Subcutaneous abdominal adipose tissue (tissue), 5 donors: ENCODE results near the gene MED16.

Experiments
- H3K27ac ChIP-seq: one replicate; pipeline ENCODE4 v1.7.0; 2013; ENCODE audit warnings: low read depth, mild to moderate bottlenecking, inconsistent platforms, low read length, moderate library complexity
- H3K27me3 ChIP-seq, 5 donors: one replicate each; pipeline ENCODE4 v1.7.0; 2013; ENCODE audit warnings: low read length in 5 of 5, inconsistent platforms in 1 of 5; ENCODE audit not compliant: control insufficient read depth in 5 of 5, insufficient read depth in 4 of 5
- H3K36me3 ChIP-seq, 5 donors: one replicate each; pipeline ENCODE4 v1.7.0; 2013; ENCODE audit warnings: low read length in 5 of 5; ENCODE audit not compliant: control insufficient read depth in 5 of 5, insufficient read depth in 5 of 5
- H3K4me1 ChIP-seq, 5 donors: one replicate each; pipeline ENCODE4 v1.7.0; 2013; ENCODE audit warnings: low read length in 5 of 5, mild to moderate bottlenecking in 3 of 5, moderate library complexity in 1 of 5; ENCODE audit not compliant: control insufficient read depth in 5 of 5, insufficient read depth in 5 of 5
- H3K4me3 ChIP-seq, 5 donors: one replicate each; pipeline ENCODE4 v1.7.0; 2013; ENCODE audit warnings: low read length in 5 of 5, low read depth in 1 of 5
- H3K9ac ChIP-seq, 5 donors: one replicate each; pipeline ENCODE4 v1.7.0; 2013; ENCODE audit warnings: low read length in 5 of 5, mild to moderate bottlenecking in 4 of 5, moderate library complexity in 3 of 5
- H3K9me3 ChIP-seq, 5 donors: one replicate each; pipeline ENCODE4 v1.7.0; 2013; ENCODE audit warnings: low read length in 5 of 5; ENCODE audit not compliant: control insufficient read depth in 5 of 5
- donor health status: healthy.
- donor health status: healthy.
- donor health status: healthy.
- donor health status: healthy.
- donor health status: healthy.

Gene MED16

GRCh38 chr19:888581-889385 is 4.2 kb downstream of the MED16 start:
- Histone ChIP-seq H3K9ac (no peak overlapping the region), H3K9me3 (no peaks in the 10 kb centered on the region), H3K4me3 (no peak overlapping the region), H3K27ac (no peak overlapping the region), H3K4me1 (peaks cover 0 to 12% (median 8%) of the 10 kb centered on the region in 5 donors), H3K36me3 (peaks cover 0 to 67% (median 51%) of the 10 kb centered on the region in 5 donors), H3K27me3 (no peaks in the 10 kb centered on the region)

GRCh38 chr19:887599-887998 is 5.4 kb downstream of the MED16 start:
- Histone ChIP-seq H3K36me3 (peaks cover 0 to 78% (median 61%) of the 10 kb centered on the region in 5 donors), H3K27ac (no peak overlapping the region), H3K27me3 (no peaks in the 10 kb centered on the region), H3K4me1 (peaks cover 0 to 12% (median 8%) of the 10 kb centered on the region in 5 donors), H3K9me3 (no peaks in the 10 kb centered on the region), H3K4me3 (no peak overlapping the region), H3K9ac (no peak overlapping the region)

GRCh38 chr19:887072-887471 is 5.9 kb downstream of the MED16 start:
- Histone ChIP-seq H3K9me3 (no peaks in the 10 kb centered on the region), H3K9ac (no peak overlapping the region), H3K4me1 (peaks cover 0 to 8% (median 4%) of the 10 kb centered on the region in 5 donors), H3K4me3 (no peak overlapping the region), H3K27ac (no peak overlapping the region), H3K27me3 (no peaks in the 10 kb centered on the region), H3K36me3 (peaks cover 0 to 84% (median 67%) of the 10 kb centered on the region in 5 donors)

GRCh38 chr19:885536-886224 is 7.3 kb downstream of the MED16 start:
- Histone ChIP-seq H3K27ac (no peak overlapping the region), H3K36me3 (peaks cover 0 to 93% (median 79%) of the 10 kb centered on the region in 5 donors), H3K4me3 (no peak overlapping the region), H3K9ac (no peak overlapping the region), H3K27me3 (no peaks in the 10 kb centered on the region), H3K4me1 (no peaks in the 10 kb centered on the region), H3K9me3 (no peaks in the 10 kb centered on the region)

- peaks cover 0 to 92% (median 72%) of the 10 kb centered on the region in 5 donors for H3K36me3 ChIP-seq
- H3K27ac ChIP-seq: no peak overlapping the region
- no peaks in the 10 kb centered on the region for H3K27me3 ChIP-seq
- H3K4me1 ChIP-seq: no peaks in the 10 kb centered on the region
- no peak overlapping the region for H3K4me3 ChIP-seq
- H3K9ac ChIP-seq: no peak overlapping the region
- no peaks in the 10 kb centered on the region for H3K9me3 ChIP-seq
These were observed 8.4 kb downstream of the MED16 start for GRCh38 chr19:884420-885211.

GRCh38 chr19:883661-884211 is 9.3 kb downstream of the MED16 start:
- H3K9me3 ChIP-seq: no peaks in the 10 kb centered on the region
- no peak overlapping the region for H3K9ac ChIP-seq
- H3K36me3 ChIP-seq: peaks cover 0 to 94% (median 70%) of the 10 kb centered on the region in 5 donors
- no peaks in the 10 kb centered on the region for H3K4me1 ChIP-seq
- H3K4me3 ChIP-seq: no peak overlapping the region
- no peak overlapping the region for H3K27ac ChIP-seq
- H3K27me3 ChIP-seq: no peaks in the 10 kb centered on the region

GRCh38 chr19:882871-883497 is 10.0 kb downstream of the MED16 start:
- peaks cover 0 to 90% (median 65%) of the 10 kb centered on the region in 5 donors for H3K36me3 ChIP-seq
- no peak overlapping the region for H3K27ac ChIP-seq
- H3K4me3 ChIP-seq: no peak overlapping the region
- H3K9ac ChIP-seq: no peak overlapping the region
- H3K4me1 ChIP-seq: no peaks in the 10 kb centered on the region
- H3K9me3 ChIP-seq: no peaks in the 10 kb centered on the region
- H3K27me3 ChIP-seq: no peaks in the 10 kb centered on the region

- no peaks in the 10 kb centered on the region for H3K9me3 ChIP-seq
These were observed 11.5 kb downstream of the MED16 start for GRCh38 chr19:881385-882071.

More at GRCh38 chr19:881385-882071, 11.5 kb downstream of the MED16 start:
- H3K9ac ChIP-seq: no peak overlapping the region
- no peaks in the 10 kb centered on the region for H3K27me3 ChIP-seq
- no peak overlapping the region for H3K27ac ChIP-seq
- no peaks in the 10 kb centered on the region for H3K4me1 ChIP-seq
- no peak overlapping the region for H3K4me3 ChIP-seq
- peaks cover 0 to 85% (median 68%) of the 10 kb centered on the region in 5 donors for H3K36me3 ChIP-seq
